Smooth muscle cell of bladder (primary cell): ENCODE measurements around the gene VPS11. TPM values are rescaled to one million over a fixed set of nuclear protein-coding genes. Genes with fewer than 3 reads are reported as not detected.

Experiments
- total RNA-seq: library from RNA; depleted of rRNA; stranded (reverse); fragments of >200 nt; gene quantifications from 2 replicates; pipeline ENCODE4 v1.2.3, GENCODE V29; 2014

Gene VPS11
- total RNA-seq: 30.7 and 31.9 TPM in 2 replicates

DNA sequence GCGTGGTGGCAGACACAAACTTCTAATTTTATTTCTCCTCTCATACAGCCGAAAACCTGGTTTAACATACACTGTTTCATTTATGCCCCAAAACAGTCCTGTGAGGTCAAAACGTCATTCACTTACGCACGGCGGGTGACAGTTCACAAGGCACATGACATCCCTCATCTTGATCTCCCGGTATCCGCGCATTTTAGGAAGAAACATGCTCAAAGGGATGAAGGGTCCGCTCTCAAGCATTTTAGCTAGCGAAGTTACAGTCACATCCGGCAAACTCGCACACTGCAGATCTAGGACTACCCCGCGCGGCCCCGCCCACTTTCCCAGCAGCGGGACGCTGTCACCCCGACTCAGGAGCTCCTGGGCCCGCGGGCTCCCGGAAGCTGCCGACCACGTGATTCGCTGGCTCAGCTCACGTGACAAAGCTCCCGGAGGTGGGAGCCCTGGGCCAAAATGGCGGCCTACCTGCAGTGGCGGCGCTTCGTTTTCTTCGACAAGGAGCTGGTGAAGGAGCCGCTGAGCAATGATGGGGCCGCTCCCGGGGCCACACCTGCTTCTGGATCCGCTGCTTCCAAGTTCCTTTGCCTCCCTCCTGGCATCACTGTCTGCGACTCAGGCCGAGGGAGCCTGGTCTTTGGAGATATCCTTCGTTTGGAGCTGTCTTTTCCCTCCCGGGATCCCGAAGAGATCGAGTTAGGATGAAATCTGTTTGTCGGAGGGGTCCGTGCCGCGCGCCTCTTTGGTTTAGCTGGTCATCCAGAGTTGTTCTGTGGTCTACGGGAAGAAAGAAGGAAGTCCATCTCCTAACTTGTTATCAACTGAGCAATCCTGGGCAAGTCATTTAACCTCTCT is at the start of gene VPS11:
VPS11 (plus strand) TSS at position 448 of the 852 bp plus-strand sequence; CDS start at position 454, 6 bp downstream.

DNA sequence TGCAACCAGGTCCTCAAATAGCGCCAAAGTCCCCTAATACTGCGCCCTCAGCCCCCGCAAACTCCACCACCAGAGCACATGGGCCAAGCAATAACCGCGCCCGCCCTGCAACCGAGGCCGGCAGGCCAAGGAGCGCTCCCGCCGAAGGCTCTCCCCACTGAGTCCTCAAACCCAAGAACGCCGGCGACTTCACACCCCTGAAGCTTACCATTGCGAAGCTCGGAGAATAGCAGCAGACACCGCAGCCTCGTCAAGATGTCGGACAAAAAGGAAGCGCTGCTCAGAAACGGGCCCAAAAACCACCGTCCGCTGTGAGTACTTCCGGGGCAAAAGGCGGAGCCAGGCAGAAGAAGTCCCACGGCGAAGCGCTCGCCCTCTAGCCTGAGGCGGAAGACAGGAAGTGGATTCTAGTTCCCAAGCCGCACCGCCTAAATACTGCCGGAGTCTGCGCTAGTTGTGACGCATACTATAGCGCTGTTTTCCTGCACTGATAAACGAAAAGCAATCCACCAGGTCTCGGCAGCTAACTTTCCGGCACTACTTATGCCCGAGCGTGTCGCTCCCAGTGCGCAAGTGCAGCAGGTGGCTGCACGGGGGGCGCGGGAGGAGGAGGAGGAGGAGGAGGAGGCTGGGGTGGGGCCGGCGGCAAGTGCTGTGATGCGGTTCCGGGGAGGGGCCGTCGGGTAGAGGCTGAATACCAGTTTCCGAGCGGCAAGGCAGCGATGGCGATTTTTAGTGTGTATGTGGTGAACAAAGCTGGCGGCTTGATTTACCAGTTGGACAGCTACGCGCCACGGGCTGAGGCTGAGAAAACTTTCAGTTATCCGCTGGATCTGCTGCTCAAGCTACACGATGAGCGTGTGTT is 49.3 kb upstream of the VPS11 start, which contains the start of the genes RPS25 and TRAPPC4:
RPS25 (minus strand) TSS at position 270 of the 865 bp plus-strand sequence; CDS start at position 211, 59 bp downstream.
TRAPPC4 (plus strand) TSS at position 693 of the 865 bp plus-strand sequence; CDS start at position 723, 30 bp downstream.

DNA sequence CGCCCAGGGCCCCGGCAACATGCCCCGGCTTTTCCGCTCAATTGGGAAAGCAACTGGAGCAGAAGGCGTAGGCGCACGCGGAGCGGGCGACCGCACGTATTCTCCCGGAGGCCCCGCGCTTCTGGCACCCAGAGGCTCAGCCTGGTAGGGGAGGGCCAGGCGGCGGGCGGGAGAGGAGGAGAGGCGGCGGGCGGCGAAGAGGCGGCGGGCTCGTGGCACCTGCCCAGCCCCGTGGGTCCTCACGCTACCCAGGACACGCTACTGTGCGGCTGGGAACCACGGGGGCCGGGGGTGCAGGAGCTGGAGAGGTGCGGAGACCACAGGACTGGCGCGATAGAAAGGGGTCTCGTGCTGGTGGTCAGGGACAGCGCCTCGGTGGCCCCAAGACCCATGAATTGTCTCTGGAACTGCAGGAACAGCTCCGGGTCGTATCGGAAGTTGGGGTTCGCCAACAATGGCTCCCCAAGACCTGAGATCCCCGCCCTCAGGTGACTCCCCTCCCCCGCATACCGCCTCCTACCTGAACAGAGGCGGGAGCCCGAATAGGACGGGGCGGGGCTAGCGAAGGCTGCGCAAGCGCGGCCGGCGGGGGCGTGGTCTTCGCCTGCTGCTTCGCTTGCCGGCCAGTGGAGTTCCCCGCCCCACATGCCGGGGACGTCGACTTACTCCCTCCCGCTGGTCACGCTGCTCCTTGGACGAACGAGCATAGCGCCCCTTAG is 37.1 kb upstream of the VPS11 start, which contains the start of gene SLC37A4:
SLC37A4 (minus strand) TSS at position 549 of the 719 bp plus-strand sequence.

DNA sequence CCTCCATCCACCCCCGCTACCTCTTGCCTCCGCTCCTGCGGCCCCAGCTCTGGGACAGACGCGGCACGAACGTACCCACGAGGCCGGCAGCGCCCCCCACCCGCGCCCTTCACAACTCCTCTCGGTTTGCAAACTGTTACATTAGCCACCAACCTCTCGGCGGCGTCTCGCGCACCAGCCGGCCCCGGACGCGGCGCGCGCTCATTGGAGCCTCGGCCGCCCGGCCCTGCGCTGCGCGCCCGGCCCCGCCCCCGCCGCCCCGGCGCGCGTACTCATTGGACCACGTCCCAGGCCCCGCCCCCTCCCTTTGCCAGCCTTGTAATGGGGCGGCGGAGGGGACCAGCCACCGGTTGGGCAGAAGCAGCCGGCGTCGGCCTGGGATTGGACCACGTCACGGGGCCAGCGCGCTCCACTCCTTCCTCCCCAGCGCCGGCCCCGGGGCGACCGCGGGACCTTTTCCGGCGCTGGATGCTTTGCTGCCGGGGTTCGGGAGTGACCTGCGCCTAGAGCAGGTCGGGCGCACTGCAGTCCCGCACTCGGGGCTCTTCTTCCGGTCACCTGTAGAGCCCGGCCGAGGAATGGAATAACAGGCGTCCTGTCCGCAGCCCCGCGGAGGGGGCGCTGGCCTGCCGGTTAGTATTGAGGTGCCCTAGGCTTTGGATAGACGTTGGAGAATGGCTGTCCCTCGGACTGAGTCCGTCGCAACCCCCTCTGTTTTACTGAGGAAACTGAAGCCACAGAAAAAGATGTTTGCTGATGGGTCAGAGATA is 10.4 kb upstream of the VPS11 start, which contains the start of gene HYOU1:
HYOU1 (minus strand) TSS at position 206 of the 770 bp plus-strand sequence. CDS start 1,045 bp downstream, outside the sequence.

DNA sequence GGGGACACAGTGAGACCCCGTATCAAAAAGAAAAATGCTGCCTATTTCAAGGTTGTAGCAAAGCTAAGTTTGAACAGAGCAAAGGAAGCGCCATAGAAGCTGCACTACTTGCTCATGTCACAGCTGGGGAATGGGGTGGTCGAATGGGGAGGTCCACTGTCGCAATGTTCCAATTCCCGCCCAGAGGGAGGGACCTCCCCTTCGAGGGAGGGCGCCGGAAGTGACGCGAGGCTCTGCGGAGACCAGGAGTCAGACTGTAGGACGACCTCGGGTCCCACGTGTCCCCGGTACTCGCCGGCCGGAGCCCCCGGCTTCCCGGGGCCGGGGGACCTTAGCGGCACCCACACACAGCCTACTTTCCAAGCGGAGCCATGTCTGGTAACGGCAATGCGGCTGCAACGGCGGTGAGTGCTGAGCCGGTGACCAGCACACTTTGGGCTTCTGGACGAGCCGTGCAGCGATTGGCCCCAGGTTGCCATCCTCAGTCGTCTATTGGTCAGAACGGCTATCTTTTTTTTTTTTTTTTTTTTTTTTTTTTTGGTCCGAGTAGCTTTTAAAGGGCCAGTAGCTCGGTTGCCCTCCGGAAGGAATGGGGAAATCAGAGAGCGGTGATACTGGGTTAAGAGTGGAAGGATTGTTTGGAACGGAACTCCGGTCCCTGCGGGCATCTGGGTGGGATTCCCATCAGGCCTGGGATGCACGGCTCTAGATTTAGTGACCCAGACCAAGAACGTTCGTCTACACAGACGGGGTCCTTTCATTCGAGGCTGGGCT is 17.2 kb downstream of the VPS11 start, which contains the start of gene HMBS:
HMBS (plus strand) TSS at position 219 of the 774 bp plus-strand sequence; CDS start at position 372, 153 bp downstream.

DNA sequence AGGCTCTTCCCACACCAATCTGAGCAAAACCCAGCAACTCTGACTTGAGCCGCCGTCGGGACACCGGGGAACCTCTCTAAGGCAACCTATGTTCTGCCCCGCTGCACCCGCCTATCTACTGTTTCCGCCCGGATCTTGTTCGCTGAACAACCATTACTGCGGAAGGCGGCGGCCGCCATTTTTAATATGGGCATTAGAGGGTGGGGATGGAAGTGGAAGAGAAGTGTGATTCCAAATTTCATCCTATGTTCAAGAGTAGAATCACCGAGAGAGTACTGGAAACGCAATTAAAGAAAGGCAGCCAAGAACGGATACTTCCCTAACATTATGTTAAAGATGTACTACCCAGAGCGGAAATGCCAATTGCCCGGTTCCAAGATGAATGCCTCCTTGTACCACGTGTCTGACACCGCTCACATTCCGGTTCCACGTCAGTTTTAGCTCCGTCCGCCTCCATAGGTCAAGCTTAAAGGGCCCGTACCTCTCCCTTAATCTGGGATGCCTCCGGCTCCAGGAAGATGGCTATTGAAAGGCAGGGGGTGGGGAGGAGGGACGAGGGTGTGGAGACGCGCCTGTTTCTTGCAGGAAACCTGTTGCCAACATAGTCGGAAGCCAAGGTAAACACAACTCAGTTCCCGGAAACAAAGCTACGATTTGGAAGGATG is 34.3 kb downstream of the VPS11 start, which contains the start of gene DPAGT1:
DPAGT1 (minus strand) TSS at position 95 of the 665 bp plus-strand sequence. CDS start 198 bp downstream, outside the sequence.

DNA sequence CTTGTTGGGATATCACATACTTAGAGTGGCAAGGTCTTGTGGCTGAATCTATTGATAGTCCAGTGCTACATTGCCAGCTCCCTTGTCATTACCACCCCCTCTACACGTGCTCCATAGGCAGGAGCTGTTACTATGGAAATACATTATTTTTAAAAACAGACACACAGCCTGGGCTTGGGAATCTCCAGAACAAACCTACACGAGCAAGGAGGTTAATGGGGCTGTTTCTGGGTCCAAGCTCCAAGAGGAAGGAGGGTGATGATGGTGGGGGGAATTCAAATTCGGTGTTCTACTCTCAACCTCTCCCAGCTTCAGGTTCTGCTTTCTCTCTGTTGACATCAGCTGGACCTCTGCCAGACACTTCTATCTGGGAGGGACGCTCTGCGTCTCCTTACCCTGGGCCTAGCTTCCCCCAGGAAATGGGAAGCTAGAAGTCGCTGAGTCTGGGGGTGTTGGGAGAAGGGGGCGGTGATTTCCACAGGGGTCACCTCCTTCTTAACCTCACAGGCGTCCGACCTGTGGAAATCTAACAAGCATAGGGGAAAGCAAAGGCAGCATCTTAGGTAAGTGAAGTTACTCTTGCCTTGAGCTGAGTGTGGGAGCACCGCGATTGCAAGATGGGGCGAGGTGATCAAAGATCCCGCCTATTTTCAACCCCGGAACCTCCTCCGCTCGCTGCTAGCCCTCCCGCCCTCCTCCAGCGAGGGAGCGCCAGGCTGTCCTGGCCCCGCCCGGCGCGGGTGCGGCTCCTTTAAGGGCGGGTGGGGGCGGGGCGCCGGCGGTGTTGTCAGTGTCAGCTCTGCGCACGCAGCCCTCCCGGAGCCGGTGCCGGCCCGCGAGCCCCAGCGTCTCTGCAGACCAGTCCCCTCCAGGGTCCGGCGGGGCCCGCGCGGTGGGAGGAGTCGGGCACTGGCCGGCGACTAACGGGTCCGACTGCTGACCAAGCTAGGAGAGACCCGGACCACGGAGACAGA is 39.2 kb downstream of the VPS11 start, which contains the start of gene C2CD2L:
C2CD2L (plus strand) TSS at position 781 of the 974 bp plus-strand sequence. CDS start 398 bp downstream, outside the sequence.

DNA sequence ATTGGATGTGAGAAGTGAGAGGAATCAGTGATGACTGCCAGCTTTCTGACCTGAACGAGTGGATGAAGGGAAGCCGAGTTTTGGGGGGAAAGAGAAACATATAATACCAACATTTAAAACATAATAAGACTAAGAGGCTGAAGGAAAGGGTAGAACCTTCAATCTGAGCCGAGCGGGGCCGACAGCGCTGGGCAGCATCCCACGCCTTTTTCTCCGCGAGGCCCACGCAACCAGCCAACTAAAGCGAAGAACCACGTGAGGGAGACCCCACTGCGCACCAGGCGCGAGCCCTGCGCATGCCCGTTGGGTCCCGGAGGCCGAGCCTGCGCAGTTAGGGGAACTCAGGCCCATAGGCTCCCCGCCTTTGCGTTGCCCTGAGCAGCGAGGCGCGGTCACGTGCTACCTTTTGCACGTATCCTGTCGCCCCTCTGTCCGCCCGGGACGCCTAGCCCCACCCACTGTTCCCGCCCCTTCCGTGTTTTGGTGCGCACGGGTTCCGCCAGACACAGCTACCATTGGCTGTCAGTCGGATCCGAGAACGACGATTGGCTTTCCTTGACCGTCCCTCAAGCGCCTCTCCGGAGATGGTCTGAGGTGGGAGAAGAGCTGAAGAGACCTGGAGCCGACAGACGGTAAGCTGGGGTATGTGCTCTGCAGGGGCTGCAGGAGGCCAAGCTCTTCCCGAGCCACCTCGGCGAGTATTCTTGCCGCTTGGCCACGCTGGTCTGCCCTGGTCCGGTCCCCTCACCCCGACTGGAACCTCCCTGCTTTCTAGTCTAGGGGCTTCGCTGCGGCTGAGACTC is 53.6 kb downstream of the VPS11 start, which contains the start of gene HINFP:
HINFP (plus strand) TSS at position 573 of the 803 bp plus-strand sequence. CDS start 5,365 bp downstream, outside the sequence.

Other genes with a start within 250 kb of the VPS11 start
- not detected in 2 replicates for gene CXCR5, start 183.9 kb upstream of the VPS11 start, total RNA-seq
- gene BCL9L, start 141.9 kb upstream of the VPS11 start, total RNA-seq: 20.8 and 29.3 TPM in 2 replicates
- not detected in 2 replicates for gene UPK2, start 111.5 kb upstream of the VPS11 start, total RNA-seq
- gene FOXR1, start 96.1 kb upstream of the VPS11 start, total RNA-seq: not detected in 2 replicates
- 20.6 and 21.8 TPM in 2 replicates for gene CENATAC, start 69.7 kb upstream of the VPS11 start, total RNA-seq
- 746 and 870 TPM in 2 replicates for gene RPS25, start 49.5 kb upstream of the VPS11 start, total RNA-seq
- 112 and 118 TPM in 2 replicates for gene TRAPPC4, start 49.1 kb upstream of the VPS11 start, total RNA-seq
- 6.0 and 7.3 TPM in 2 replicates for gene SLC37A4, start 36.9 kb upstream of the VPS11 start, total RNA-seq
- gene HYOU1, start 10.6 kb upstream of the VPS11 start, total RNA-seq: 126 and 138 TPM in 2 replicates
- 4.7 and 6.7 TPM in 2 replicates for gene HMBS, start 17.1 kb downstream of the VPS11 start, total RNA-seq
- 9.5 and 14.4 TPM in 2 replicates for gene DPAGT1, start 34.0 kb downstream of the VPS11 start, total RNA-seq
- gene C2CD2L, start 39.5 kb downstream of the VPS11 start, total RNA-seq: 1.7 and 1.8 TPM in 2 replicates
- 12.7 and 14.3 TPM in 2 replicates for gene HINFP, start 53.8 kb downstream of the VPS11 start, total RNA-seq
- gene ABCG4, start 81.2 kb downstream of the VPS11 start, total RNA-seq: 0.14 and 0.18 TPM in 2 replicates
- gene NLRX1, start 100.9 kb downstream of the VPS11 start, total RNA-seq: 14.4 and 17.7 TPM in 2 replicates
- gene NHERF4, start 117.7 kb downstream of the VPS11 start, total RNA-seq: 0.14 and 0.18 TPM in 2 replicates
- 4.7 TPM in 2 replicates for gene CBL, start 138.5 kb downstream of the VPS11 start, total RNA-seq
- 11.2 and 15.5 TPM in 2 replicates for gene MCAM, start 249.3 kb downstream of the VPS11 start, total RNA-seq